ENCODE results near the gene CYP3A5. TPM values are rescaled to one million over a fixed set of nuclear protein-coding genes. Genes with fewer than 3 reads are reported as not detected.

CYP3A5 gene
- total RNA-seq, 1 experiment from 2014 or later: 2.0 TPM

DNA sequence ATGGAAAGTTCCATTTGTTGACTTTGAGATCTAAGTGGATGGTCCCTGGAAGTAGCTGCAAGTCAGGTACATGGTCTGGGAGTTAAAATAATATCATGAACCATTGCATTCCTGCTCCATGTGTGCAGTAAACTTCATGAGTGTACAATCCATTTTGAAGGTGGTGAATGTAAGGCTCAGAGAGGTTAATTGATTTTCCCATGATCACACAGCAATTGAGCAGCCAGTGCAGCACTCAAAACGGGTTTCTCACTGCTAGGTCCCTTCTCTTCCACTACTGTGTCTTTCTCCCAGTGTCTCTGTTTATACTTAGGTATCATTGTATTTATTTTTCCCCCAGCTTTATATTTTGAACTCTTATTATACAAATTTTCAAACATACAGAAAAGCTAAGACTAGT, 53.1 kb downstream of the CYP3A5 start:
- CTCF ChIA-PET: no interaction called here

DNA sequence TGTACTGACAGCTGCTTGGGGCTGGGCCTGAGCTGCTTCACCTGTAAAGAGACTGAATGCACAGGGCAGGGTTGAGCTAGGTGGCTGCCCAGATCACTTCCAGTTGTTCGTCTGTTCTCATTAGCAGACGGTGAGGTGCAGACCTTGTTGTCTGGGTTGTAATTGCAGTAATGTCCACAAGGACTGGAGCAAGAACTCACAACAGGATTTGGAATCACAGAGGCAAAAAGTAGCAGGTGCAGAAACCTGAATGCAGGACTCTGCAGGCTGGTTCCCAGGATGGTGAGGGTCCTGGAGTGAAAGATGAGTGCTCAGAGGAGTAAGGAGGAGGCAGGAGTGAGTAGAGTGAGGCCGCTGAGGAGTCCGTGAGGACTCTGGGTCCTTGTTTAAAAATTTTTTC, 53.8 kb downstream of the CYP3A5 start:
- Histone ChIP-seq H3F3A (ENCODE audit: insufficient read depth, low read depth) (peaks cover 8% of the 10 kb centered on the region; the same call in 1 of the 2 replicates), H3K79me2 (ENCODE audit: low read depth) (no peaks in the 10 kb centered on the region), H2AFZ (no peak overlapping the region), H3K36me3 (ENCODE audit: low read depth) (peaks cover 35% of the 10 kb centered on the region), H3K27ac (no peak overlapping the region), H3K4me1 (replicated peaks; ENCODE audit: insufficient read depth) (no peaks in the 10 kb centered on the region), H3K9me3 (ENCODE audit: insufficient read depth, low read depth) (no peaks in the 10 kb centered on the region), H3K9me2 (ENCODE audit: insufficient read depth) (no peaks in the 10 kb centered on the region), H3K4me3 (no peak overlapping the region), H3K27me3 (ENCODE audit: insufficient read depth, low read depth) (no peaks in the 10 kb centered on the region), H4K20me1 (ENCODE audit: insufficient read depth) (no peaks in the 10 kb centered on the region; the same call in 1 of the 2 replicates), H3K4me2 (no peak overlapping the region)
- TF ChIP-seq EZH2 (IDR thresholded peaks at IDR 0.05; ENCODE audit: low read depth): no peak
- TF ChIP-seq, protein P1, sequence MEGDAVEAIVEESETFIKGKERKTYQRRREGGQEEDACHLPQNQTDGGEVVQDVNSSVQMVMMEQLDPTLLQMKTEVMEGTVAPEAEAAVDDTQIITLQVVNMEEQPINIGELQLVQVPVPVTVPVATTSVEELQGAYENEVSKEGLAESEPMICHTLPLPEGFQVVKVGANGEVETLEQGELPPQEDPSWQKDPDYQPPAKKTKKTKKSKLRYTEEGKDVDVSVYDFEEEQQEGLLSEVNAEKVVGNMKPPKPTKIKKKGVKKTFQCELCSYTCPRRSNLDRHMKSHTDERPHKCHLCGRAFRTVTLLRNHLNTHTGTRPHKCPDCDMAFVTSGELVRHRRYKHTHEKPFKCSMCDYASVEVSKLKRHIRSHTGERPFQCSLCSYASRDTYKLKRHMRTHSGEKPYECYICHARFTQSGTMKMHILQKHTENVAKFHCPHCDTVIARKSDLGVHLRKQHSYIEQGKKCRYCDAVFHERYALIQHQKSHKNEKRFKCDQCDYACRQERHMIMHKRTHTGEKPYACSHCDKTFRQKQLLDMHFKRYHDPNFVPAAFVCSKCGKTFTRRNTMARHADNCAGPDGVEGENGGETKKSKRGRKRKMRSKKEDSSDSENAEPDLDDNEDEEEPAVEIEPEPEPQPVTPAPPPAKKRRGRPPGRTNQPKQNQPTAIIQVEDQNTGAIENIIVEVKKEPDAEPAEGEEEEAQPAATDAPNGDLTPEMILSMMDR (conservative IDR thresholded peaks at IDR 0.05): no peak
- no peak for DNase-seq
- BruUV-seq (replicated peaks): no TSS peak
- intact Hi-C loops (cut with micrococcal nuclease; ENCODE audit: unreplicated experiment): no loop called here
- ChIA-PET POLR2A (ENCODE audit: unreplicated experiment) (no interaction called here), CTCF (no interaction called here)

More for the DNA sequence above, 53.1 kb downstream of the CYP3A5 start:
- peaks cover 29% of the 10 kb centered on the region; the same call in 1 of the 2 replicates for H3K36me3 ChIP-seq (ENCODE audit: low read depth)
- DNase-seq: no peak
- no TSS peak for BruUV-seq (replicated peaks)
- H3K4me2 ChIP-seq: no peak overlapping the region
- no peaks in the 10 kb centered on the region for H3K4me1 ChIP-seq (replicated peaks; ENCODE audit: insufficient read depth)
- no peak overlapping the region for H3K4me3 ChIP-seq
- no peaks in the 10 kb centered on the region for H3K27me3 ChIP-seq (ENCODE audit: insufficient read depth, low read depth)
- intact Hi-C loops (cut with micrococcal nuclease; ENCODE audit: unreplicated experiment): no loop called here
- H3K79me2 ChIP-seq (ENCODE audit: low read depth): no peaks in the 10 kb centered on the region
- no peaks in the 10 kb centered on the region for H3K9me3 ChIP-seq (ENCODE audit: insufficient read depth, low read depth)
- H4K20me1 ChIP-seq (ENCODE audit: insufficient read depth): no peaks in the 10 kb centered on the region; the same call in 1 of the 2 replicates
- POLR2A ChIA-PET (ENCODE audit: unreplicated experiment): no interaction called here
- no peak overlapping the region for H2AFZ ChIP-seq
- no peak for TF ChIP-seq EZH2 (IDR thresholded peaks at IDR 0.05; ENCODE audit: low read depth)
- TF ChIP-seq, protein P1 (conservative IDR thresholded peaks at IDR 0.05): no peak
- H3K9me2 ChIP-seq (ENCODE audit: insufficient read depth): no peaks in the 10 kb centered on the region
- H3K27ac ChIP-seq: no peak overlapping the region
- peaks cover 14% of the 10 kb centered on the region; the same call in 1 of the 2 replicates for H3F3A ChIP-seq (ENCODE audit: insufficient read depth, low read depth)

DNA sequence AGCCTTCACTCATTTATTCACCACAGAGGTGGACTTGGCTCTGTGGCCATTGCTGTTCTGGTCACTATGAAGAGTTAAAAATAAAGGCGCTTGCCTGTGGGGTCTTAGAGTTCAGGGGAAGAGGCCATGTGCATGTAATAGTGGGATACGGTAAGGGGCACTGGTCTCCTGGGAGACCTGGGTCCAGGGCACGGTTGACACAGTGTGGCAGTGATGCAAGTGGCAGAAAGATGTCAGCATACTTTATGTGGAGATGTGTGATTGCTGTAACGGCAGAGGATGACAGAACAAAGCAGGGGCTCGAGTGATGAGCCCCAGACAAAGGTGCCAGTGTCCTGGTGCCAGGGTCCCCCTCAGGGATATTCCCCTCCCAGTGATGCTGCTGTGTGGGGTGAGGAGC, 54.5 kb downstream of the CYP3A5 start:
- no peak overlapping the region for H3K4me2 ChIP-seq
- H4K20me1 ChIP-seq (ENCODE audit: insufficient read depth): no peaks in the 10 kb centered on the region; the same call in 1 of the 2 replicates
- TF ChIP-seq, protein P1 (conservative IDR thresholded peaks at IDR 0.05): no peak
- no peak for TF ChIP-seq EZH2 (IDR thresholded peaks at IDR 0.05; ENCODE audit: low read depth)
- H3K27ac ChIP-seq: no peak overlapping the region
- intact Hi-C loops (cut with micrococcal nuclease; ENCODE audit: unreplicated experiment): no loop called here
- CTCF ChIA-PET: no interaction called here
- H3F3A ChIP-seq (ENCODE audit: insufficient read depth, low read depth): 0 out of 2 replicates have a peak, but pooled peaks cover 2% of the 10 kb centered on the region
- H3K9me2 ChIP-seq (ENCODE audit: insufficient read depth): no peaks in the 10 kb centered on the region
- no peak for DNase-seq
- no TSS peak for BruUV-seq (replicated peaks)
- no peaks in the 10 kb centered on the region for H3K9me3 ChIP-seq (ENCODE audit: insufficient read depth, low read depth)
- H2AFZ ChIP-seq: no peak overlapping the region
- peaks cover 35% of the 10 kb centered on the region for H3K36me3 ChIP-seq (ENCODE audit: low read depth)
- H3K4me1 ChIP-seq (replicated peaks; ENCODE audit: insufficient read depth): no peaks in the 10 kb centered on the region
- H3K4me3 ChIP-seq: no peak overlapping the region
- H3K27me3 ChIP-seq (ENCODE audit: insufficient read depth, low read depth): no peaks in the 10 kb centered on the region
- H3K79me2 ChIP-seq (ENCODE audit: low read depth): no peaks in the 10 kb centered on the region
- POLR2A ChIA-PET (ENCODE audit: unreplicated experiment): no interaction called here
